Measurements from ENCODE around the gene RELB.

Gene RELB

GRCh38 chr19:45020071-45020470 is 18.8 kb downstream of the RELB start:
- DNase-seq (ENCODE audit: low read depth, low spot score): no peak

- no peak for DNase-seq (ENCODE audit: low read depth, low spot score)
Measured at GRCh38 chr19:45021971-45022370, 20.7 kb downstream of the RELB start.

GRCh38 chr19:45023048-45023447 is 21.8 kb downstream of the RELB start:
- no peak for DNase-seq (ENCODE audit: low read depth, low spot score)

DNA sequence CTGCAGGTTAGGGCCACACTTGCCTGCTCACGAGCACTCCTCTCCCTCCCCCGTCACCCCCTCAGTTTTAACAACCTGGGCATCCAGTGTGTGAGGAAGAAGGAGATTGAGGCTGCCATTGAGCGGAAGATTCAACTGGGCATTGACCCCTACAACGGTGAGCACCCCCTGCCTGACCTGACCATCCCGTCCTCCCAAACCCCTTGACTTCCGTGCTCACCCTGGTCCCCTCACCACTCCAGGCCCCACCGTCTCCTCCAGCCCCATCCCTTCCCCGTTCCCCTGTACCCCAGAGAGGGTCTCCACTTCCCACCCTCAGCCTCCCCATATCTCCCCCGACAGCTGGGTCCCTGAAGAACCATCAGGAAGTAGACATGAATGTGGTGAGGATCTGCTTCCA is 24.0 kb downstream of the RELB start:
- DNase-seq (ENCODE audit: low read depth, low spot score): no peak

DNA sequence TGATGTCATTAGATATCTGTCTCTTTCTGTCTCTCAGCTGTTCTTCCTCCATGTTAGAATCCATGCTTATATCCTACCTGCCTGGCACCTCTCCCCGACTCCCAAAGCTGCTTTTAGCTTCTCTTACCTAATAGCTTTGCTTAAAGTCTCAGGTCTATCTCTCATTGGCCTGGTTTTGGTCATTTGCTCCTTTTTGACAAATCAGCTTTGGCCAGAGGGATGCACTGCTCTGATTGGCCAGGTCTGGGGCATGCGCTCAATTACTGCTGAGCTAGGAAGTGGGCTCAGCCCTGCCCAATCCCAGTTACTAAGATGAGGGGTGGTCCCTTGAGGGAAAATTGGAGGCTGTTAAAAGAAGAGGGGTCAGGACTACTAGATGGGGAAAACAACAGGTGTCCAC is 26.1 kb downstream of the RELB start:
- no peak for DNase-seq (ENCODE audit: low read depth, low spot score)

GRCh38 chr19:45030825-45031224 is 29.6 kb downstream of the RELB start:
- no peak for DNase-seq (ENCODE audit: low read depth, low spot score)

DNA sequence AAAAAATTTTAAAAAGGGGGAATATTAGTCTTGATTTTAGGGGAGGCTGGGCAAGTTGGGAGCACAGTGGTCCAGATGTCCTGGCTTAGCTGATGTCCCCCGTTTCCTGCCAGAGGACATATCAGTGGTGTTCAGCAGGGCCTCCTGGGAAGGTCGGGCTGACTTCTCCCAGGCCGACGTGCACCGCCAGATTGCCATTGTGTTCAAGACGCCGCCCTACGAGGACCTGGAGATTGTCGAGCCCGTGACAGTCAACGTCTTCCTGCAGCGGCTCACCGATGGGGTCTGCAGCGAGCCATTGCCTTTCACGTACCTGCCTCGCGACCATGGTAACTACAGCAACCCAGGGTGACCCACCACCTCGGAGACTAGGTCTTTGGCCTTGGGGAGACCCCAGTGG is 31.2 kb downstream of the RELB start:
- no peak for DNase-seq (ENCODE audit: low read depth, low spot score)

- DNase-seq (ENCODE audit: low read depth, low spot score): no peak
Measured at GRCh38 chr19:45035755-45036154, 34.5 kb downstream of the RELB start.

GRCh38 chr19:45037393-45038169 is 36.3 kb downstream of the RELB start:
- DNase-seq (ENCODE audit: low read depth, low spot score): no peak

GRCh38 chr19:45038931-45039893 is 37.9 kb downstream of the RELB start, which contains the start of gene CLASRP:
CLASRP (plus strand) TSS chr19:45039045; CDS start chr19:45040213, 1,168 bp downstream.
- DNase-seq (ENCODE audit: low read depth, low spot score): peak; percentile 77

GRCh38 chr19:45040059-45040771 is 39.0 kb downstream of the RELB start:
- DNase-seq (ENCODE audit: low read depth, low spot score): no peak

DNA sequence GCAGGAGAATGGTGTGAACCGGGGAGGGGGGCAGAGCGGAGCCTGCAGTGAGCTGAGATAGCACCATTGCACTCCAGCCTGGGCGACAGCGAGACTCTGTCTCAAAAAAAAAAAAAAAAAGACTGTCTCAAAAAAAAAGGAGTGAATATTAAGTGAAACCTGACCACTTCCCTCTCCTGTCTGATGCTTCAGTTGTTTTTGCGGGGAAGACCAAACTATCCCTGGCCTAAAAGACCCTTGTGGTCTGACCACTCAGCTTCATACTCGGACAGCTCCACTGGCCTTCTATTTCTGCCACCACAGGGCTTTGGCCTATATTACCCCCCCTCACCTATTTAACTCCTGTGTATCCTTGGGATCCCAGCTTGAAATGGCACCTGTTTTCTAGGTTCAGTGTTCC is 39.9 kb downstream of the RELB start:
- no peak for DNase-seq (ENCODE audit: low read depth, low spot score)

DNA sequence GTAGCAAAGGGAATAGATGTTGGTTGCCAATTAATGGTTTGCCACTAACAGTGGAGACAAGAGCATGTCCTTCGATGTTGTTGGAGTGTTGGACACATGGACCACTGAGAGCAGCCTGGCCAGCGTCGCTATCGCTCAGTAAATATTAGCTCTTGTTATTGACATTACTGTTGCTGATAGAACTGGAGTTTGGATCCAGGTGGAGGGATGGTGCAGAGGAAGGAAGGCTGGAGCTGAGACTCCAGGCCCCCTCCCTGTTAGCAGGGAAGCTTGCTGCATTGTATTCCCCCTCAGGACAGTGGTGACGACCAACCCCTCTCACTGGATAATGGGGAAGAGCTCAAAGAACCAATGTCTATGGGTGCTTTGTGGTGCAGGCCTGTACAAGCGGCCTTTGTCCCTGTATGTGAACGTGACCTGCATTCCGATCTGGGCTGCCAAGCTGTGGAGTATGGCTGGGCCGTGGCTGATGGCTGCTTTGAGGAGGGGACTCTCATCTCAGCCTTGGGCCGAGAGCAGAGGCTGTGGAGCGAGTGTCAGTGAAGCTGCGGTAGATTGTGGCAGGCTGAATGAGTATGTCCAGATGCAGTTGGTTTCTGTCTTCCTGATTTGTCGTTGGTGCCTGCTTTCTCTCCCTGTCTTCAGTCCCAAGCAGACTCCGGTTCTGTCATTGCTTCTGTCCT is 44.5 kb downstream of the RELB start:
- no peak for DNase-seq (ENCODE audit: low read depth, low spot score)

GRCh38 chr19:45046355-45046754 is 45.1 kb downstream of the RELB start:
- DNase-seq (ENCODE audit: low read depth, low spot score): no peak

GRCh38 chr19:45047188-45047797 is 46.0 kb downstream of the RELB start:
- DNase-seq (ENCODE audit: low read depth, low spot score): no peak

- DNase-seq (ENCODE audit: low read depth, low spot score): no peak
Measured at GRCh38 chr19:45049073-45049736, 47.9 kb downstream of the RELB start.

- DNase-seq (ENCODE audit: low read depth, low spot score): no peak
Measured at GRCh38 chr19:45050036-45050435, 48.8 kb downstream of the RELB start.

- DNase-seq (ENCODE audit: low read depth, low spot score): no peak
Measured at GRCh38 chr19:45051929-45052579, 50.8 kb downstream of the RELB start.

DNA sequence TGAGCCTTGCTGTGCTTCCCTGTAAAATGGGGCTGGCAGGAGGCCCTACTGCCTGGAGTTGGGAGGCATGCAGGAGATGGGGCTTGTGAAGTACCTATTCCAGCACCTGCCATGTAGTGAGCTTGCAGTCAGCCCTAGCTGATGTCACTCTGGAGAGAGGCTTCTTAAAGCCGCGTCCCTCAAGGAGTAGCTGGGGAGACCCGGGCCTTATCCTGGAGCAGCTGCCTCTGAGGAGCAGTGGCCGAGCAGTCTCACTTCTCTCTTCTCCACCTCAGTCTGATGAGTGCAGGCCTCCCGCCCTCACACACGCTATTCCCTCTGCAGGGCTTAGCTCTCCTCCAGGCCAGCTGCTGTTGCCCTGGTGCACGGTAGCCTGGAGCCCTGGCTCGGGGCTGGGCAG is 55.6 kb downstream of the RELB start:
- no peak for DNase-seq (ENCODE audit: low read depth, low spot score)

- DNase-seq (ENCODE audit: low read depth, low spot score): no peak
Measured at GRCh38 chr19:45057444-45057843, 56.2 kb downstream of the RELB start.
